Stimulated activated CD4-positive, alpha-beta T cell treated with anti-CD3 and anti-CD28 coated beads, Interleukin-4, amount 100 ng/mL, for 24 hours (primary cell): ENCODE measurements around the gene GRAMD1B.

Source experiments
- DNase-seq: peaks from one replicate; pipeline ENCODE4 v3.0.0-alpha.2; 2020

The GRAMD1B gene

GRCh38 chr11:123594921-123595320, 164.9 kb downstream of the GRAMD1B start:
- no peak for DNase-seq

GRCh38 chr11:123597859-123598258, 167.8 kb downstream of the GRAMD1B start:
- no peak for DNase-seq

- no peak for DNase-seq
Measured at GRCh38 chr11:123601136-123601535, 171.1 kb downstream of the GRAMD1B start.

- no peak for DNase-seq
Measured at GRCh38 chr11:123601743-123602142, 171.7 kb downstream of the GRAMD1B start.

GRCh38 chr11:123603666-123604065, 173.6 kb downstream of the GRAMD1B start:
- no peak for DNase-seq

- DNase-seq = no peak
Measured at GRCh38 chr11:123607781-123608180, 177.7 kb downstream of the GRAMD1B start.

DNA sequence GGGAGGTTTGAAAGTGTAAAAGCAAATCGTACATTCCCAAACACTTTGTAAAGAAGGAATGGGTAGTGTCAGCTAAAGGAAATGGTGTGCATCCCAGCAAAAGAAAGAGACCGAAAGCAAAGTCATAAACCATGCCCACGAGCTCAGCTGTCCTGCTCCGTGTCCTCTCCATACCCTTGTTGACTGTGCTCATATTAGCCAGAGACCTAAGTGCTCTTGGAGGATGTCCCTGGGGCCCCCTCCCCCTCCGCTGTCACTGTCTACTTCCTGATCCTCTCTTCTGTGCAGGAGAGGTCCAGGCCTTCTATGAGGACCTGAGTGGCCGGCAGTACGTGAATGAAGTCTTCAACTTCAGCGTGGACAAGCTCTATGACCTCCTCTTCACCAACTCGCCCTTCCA, 178.3 kb downstream of the GRAMD1B start:
- DNase-seq = no peak

DNA sequence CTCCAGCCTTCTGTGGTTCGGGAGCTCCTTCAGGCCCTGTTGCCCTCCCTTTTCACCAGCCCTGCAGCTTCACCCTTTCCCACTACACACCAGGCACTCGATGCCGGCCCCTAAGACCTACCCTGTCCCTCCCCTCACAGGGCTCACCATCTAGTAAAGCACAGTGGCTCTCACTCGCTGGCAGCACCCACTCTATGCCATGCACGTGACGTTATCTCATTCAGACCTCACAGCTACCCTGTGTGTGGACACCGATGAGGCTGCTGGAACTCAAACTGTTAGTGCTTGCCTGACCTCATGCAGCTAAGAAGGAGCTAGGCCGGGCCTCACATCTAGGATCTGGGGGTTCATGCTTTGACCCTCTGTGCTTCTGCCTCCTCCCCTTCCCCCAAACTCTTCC, 178.9 kb downstream of the GRAMD1B start:
- DNase-seq = no peak

DNA sequence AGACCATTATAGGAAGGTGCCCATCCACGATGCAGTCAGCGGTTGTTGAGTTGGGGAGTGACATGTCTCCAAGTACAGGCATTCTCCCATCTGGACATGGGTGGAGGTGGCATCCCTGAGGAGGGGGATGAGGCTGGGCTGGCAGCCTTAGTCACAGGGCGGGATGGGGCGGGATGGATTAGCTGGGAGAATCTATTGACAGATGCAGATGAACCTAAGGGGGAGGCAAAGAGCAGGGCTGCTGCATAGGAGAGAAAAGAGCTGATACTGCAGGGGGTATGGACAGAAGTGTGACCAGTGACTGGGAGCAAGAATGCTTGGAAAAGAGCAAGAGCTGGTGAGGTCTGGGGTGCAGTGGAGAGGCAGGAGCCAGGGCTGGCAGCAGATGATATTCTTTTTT, 181.6 kb downstream of the GRAMD1B start:
- no peak for DNase-seq

DNA sequence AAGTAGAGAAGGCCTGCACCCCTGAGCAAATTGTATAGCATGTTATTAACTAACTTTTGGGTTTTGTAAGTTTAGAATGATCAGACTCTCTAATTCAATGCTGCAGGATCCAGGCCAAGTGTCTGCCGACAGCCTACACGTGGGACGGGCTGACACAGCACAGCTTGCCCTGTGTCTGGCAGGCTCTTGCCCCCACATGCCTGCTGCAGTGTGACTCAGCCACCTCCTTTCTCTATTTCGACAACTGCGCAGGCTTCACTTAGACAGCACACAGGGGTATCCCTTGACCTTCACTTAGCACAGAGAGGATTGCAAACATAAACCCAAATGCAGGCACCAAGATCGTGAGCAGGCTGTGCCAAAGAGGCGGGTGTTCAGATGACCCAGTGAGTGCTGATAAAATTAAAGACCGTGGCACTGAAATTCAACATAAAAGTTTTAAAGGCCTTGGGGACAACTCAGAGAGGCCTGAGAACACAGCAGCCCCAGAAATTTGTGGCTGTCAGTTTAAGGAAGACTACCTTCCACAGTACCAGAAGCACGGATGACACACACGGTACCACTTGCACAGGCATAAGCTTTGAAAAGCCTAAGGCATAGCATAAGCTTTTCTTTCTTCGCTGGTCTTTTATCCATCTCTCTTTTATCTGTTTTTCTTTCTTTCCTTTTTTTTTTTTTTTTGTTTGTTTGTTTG, 186.6 kb downstream of the GRAMD1B start:
- no peak for DNase-seq

DNA sequence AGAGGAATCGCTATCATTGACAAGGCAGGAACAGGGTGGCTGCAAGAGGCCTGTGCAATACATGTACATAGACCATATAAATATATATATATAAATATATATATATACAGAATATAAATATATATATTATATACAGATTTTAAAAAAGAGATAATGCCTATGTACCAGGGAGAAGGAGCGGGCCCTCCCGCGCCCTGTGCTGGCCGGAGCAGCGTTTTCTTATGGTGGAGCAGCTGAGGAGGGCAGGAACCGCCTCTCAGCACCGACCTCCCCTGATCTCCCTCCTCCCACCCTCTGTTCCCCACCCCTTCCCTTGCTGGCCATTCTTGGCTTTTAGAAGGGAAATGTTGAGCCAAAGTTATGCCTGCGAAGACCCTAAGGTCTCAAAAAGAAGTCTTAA, 192.5 kb downstream of the GRAMD1B start:
- no peak for DNase-seq

DNA sequence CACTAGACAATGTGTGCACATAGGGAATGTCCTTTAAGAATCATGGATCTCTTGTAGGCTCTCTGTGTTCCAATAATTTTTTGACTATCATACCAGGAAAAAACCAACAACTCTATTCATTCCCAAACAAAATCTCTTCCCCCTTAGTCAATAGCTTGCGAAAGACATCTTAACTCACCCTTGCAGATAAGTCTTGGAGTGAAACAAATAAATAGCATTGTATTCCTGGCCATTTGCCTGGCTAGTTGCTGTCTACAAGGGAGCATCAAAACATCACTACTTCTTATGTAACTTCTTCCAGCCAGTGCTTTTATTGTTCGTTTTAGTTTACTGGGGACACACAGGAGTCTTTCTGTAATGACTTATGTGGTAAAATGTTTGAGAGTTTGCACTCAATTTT, 194.9 kb downstream of the GRAMD1B start:
- DNase-seq = no peak

DNA sequence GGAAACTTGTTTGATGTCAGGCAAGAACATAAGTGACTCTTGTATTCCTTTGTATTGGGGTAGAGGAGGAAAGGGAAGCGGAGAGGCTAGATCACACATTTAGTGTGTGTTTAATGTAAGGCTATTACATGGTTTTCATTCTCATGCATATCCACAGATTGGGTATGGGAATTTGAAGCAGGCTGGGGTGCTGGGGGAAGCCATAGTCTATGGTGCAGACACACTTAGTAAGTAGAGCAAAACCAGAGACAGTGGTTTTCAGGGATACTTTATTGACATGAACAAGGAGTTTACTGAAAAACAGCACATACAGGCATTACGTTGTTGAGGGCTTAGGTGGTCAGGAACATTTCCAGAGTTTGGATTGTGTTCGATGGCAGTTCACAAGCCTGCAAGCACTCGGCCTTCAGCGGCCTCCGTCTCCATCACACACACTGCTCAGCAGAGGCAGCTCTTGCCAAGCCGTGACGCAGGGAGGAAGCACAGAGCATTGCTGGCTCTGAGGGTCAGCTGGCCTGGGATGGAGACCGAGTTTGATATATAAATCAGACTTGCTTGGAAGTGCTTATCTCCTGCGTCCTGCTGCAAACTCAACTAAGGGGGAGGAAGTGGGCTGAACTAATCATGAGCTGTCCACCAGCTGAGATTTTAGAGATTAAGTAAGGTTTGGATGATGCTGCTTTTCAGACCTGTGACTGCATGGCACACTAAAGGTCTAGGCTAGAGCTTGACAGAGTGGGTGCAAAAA, 199.0 kb downstream of the GRAMD1B start:
- DNase-seq = no peak

DNA sequence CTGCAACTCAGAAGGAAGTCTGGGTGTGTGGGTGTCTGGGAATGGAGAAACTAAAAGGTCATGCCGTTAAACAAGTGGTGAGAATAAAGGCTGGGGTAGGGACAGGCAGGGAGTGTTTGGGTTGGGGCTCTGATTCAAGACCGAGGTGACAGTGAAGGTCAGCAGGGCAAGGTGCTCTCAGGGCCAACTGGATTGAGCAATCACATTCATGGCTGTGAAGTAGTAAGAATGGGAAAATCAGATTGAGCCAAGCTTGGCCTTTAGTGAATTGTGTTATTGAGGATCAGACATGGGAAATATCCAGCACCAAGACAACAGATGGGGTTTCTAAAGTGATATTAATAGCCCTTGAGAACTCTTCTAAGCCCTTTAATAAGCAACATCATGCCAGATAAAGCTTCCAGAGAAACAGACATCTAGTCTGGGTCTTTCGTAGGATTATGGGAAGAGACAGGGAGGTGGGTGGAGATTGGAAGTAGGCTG, 200.1 kb downstream of the GRAMD1B start:
- DNase-seq = no peak

- DNase-seq = no peak
Measured at GRCh38 chr11:123640029-123640428, 210.0 kb downstream of the GRAMD1B start.

- peak; percentile 47 for DNase-seq
Measured at GRCh38 chr11:123640677-123641494, 210.8 kb downstream of the GRAMD1B start.

DNA sequence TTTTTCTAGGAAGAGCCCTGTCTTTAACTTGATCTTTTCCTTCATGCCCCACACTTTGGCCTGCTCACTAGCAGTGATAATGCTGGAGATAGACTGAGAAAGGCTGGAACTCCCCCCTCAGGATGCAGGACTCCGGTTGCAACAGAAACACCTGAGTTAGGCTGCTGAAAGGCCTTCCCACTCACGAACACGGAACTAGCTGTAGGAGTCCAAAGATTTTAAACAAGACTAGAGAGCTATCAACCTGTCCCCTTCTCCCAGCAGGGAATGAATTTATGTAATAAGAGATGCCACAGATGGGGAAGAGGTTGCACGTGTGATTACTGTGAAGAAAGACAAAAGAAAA, 211.4 kb downstream of the GRAMD1B start:
- DNase-seq = no peak

- no peak for DNase-seq
Measured at GRCh38 chr11:123642435-123642834, 212.4 kb downstream of the GRAMD1B start.

DNA sequence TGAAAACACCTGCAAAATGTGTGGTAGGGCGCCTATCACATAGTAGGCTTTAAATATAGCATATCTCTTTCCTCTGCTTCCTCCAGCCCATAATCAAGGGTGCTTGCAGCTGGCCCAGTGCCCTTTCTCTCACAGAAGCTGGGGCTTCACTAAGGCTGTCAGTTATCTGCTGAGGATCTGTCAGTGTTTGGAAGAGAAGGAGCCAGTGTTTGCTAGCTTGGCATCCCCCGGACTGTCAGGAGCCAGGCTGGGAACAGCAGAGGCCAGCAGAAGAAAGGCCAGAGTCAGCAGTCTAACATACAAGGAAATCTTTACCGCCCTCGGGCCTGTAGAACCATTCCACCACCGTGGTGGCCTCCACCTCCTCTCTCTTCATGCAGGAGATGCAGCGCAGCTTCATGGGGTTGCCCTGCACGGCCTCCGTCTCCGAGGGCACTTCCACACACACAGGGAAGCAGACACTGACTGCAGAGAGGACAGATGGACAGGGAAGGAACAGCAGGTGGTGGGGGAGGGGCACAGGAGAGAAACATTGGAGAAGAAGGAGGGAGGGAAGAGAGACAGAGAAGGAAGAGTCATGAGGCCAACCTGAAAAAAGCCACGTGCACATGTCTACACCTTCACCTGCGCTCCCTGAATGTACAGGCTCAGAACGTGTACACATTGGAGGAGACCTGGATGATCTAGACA, 215.4 kb downstream of the GRAMD1B start:
- DNase-seq = no peak

GRCh38 chr11:123650901-123651300, 220.8 kb downstream of the GRAMD1B start:
- DNase-seq = no peak

DNA sequence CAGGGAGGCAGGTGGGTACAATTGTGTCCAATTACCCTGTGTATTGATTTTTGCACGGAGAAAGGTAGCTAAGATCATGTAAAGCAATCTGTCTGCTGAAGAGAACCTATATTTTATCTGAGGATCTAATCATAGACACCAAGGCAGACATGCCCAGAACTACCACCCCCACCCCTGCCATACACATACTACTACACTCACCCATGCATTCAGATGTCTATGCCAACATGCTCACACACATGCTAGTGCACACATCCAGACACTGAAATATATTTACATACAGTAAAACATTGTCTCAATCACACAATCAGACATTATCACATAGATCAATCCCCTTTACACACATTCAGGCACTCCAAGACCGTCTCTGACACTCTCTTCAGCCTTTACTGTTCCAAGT, 222.5 kb downstream of the GRAMD1B start:
- no peak for DNase-seq

- no peak for DNase-seq
Measured at GRCh38 chr11:123653483-123653826, 223.4 kb downstream of the GRAMD1B start.
